ENCODE measurements around the gene TENM3. TPM values are rescaled to one million over a fixed set of nuclear protein-coding genes. Genes with fewer than 3 reads are reported as not detected.

The TENM3 gene
- total RNA-seq, 4 donors from 2014 or later = 3.4 to 9.8 (median 6.9) TPM

GRCh38 chr4:182671231-182671630 is 428.0 kb downstream of the TENM3 start:
- Histone ChIP-seq H3K9me3 (no peaks in the 10 kb centered on the region), H3K27me3 (no peaks in the 10 kb centered on the region), H3K4me1 (no peaks in the 10 kb centered on the region), H3K27ac (no peak overlapping the region), H3K36me3 (no peaks in the 10 kb centered on the region), H3K4me3 (no peak overlapping the region)
- no peak for TF ChIP-seq CTCF (IDR thresholded peaks at IDR 0.05)
- TF ChIP-seq EP300 (IDR thresholded peaks at IDR 0.05; ENCODE audit: low read depth) = no peak
- no peak for TF ChIP-seq POLR2A (IDR thresholded peaks at IDR 0.05)
- no peak for TF ChIP-seq POLR2AphosphoS5 (IDR thresholded peaks at IDR 0.05)
- intact Hi-C loops (cut with DNase I; ENCODE audit: low total_unique reads) = no loop called here
- WGBS, 2 donors (ENCODE audit: low coverage in 1 of 2) = 57 to 61% methylated on average over 2 to 3 of the region's 3 CpGs
- DNase-seq = no peak
- in situ Hi-C loops (cut with MboI; ENCODE audit: low pct_ligation_motif_present in 1 of 4, low pct_unique_long_range_greater_than_20kb in 1 of 4, low sequenced_read_pairs in 3 of 4) = no loop called here

GRCh38 chr4:182671749-182672148 is 428.5 kb downstream of the TENM3 start:
- no peaks in the 10 kb centered on the region for H3K36me3 ChIP-seq
- TF ChIP-seq EP300 (IDR thresholded peaks at IDR 0.05; ENCODE audit: low read depth) = no peak
- no peak for TF ChIP-seq POLR2A (IDR thresholded peaks at IDR 0.05)
- no peak for TF ChIP-seq POLR2AphosphoS5 (IDR thresholded peaks at IDR 0.05)
- TF ChIP-seq CTCF (IDR thresholded peaks at IDR 0.05) = no peak
- no peaks in the 10 kb centered on the region for H3K9me3 ChIP-seq
- intact Hi-C loops (cut with DNase I; ENCODE audit: low total_unique reads) (no loop called here), in situ Hi-C loops (cut with MboI; ENCODE audit: low pct_ligation_motif_present in 1 of 4, low pct_unique_long_range_greater_than_20kb in 1 of 4, low sequenced_read_pairs in 3 of 4) (no loop called here)
- WGBS, 2 donors (ENCODE audit: low coverage in 1 of 2) = 67 to 73% methylated on average over 5 of the region's 5 CpGs
- H3K4me3 ChIP-seq = no peak overlapping the region
- no peaks in the 10 kb centered on the region for H3K4me1 ChIP-seq
- H3K27me3 ChIP-seq = no peaks in the 10 kb centered on the region
- no peak overlapping the region for H3K27ac ChIP-seq
- no peak for DNase-seq

GRCh38 chr4:182678590-182678989 is 435.4 kb downstream of the TENM3 start:
- DNase-seq = no peak
- Histone ChIP-seq H3K27ac (no peak overlapping the region), H3K27me3 (no peaks in the 10 kb centered on the region), H3K4me3 (no peak overlapping the region), H3K4me1 (no peaks in the 10 kb centered on the region), H3K9me3 (no peaks in the 10 kb centered on the region), H3K36me3 (no peaks in the 10 kb centered on the region)
- TF ChIP-seq POLR2AphosphoS5 (IDR thresholded peaks at IDR 0.05) (no peak), EP300 (IDR thresholded peaks at IDR 0.05; ENCODE audit: low read depth) (no peak), CTCF (IDR thresholded peaks at IDR 0.05) (no peak), POLR2A (IDR thresholded peaks at IDR 0.05) (no peak)
- in situ Hi-C loops (cut with MboI; ENCODE audit: low pct_ligation_motif_present in 1 of 4, low pct_unique_long_range_greater_than_20kb in 1 of 4, low sequenced_read_pairs in 3 of 4) (no loop called here), intact Hi-C loops (cut with DNase I; ENCODE audit: low total_unique reads) (no loop called here)
- 83 to 92% methylated on average over 2 to 4 of the region's 4 CpGs for WGBS, 2 donors (ENCODE audit: low coverage in 1 of 2)

GRCh38 chr4:182679533-182679932 is 436.3 kb downstream of the TENM3 start:
- Histone ChIP-seq H3K27me3 (no peaks in the 10 kb centered on the region), H3K4me3 (no peak overlapping the region), H3K27ac (no peak overlapping the region), H3K9me3 (no peaks in the 10 kb centered on the region), H3K4me1 (no peaks in the 10 kb centered on the region), H3K36me3 (no peaks in the 10 kb centered on the region)
- intact Hi-C loops (cut with DNase I; ENCODE audit: low total_unique reads) = no loop called here
- TF ChIP-seq EP300 (IDR thresholded peaks at IDR 0.05; ENCODE audit: low read depth) (no peak), CTCF (IDR thresholded peaks at IDR 0.05) (no peak), POLR2AphosphoS5 (IDR thresholded peaks at IDR 0.05) (no peak)
- 63 to 83% methylated on average over 3 to 11 of the region's 11 CpGs for WGBS, 2 donors (ENCODE audit: low coverage in 1 of 2)
- in situ Hi-C loops (cut with MboI; ENCODE audit: low pct_ligation_motif_present in 1 of 4, low pct_unique_long_range_greater_than_20kb in 1 of 4, low sequenced_read_pairs in 3 of 4) = no loop called here
- DNase-seq = no peak
